Measurements from ENCODE around the gene SNTB2.

GRCh38 chr16:69294051-69294450 is 107.1 kb downstream of the SNTB2 start:
- TF ChIP-seq EZH2 (IDR thresholded peaks at IDR 0.05) = no peak
- no peak for TF ChIP-seq POLR2AphosphoS5 (IDR thresholded peaks at IDR 0.05; ENCODE audit: borderline replicate concordance, low read depth, low read length)
